Activated CD4-positive, alpha-beta T cell treated with anti-CD3 and anti-CD28 coated beads, Interleukin-2, amount 10 ng/mL, durations not matched to agents 7 days and 5 days (primary cell): ENCODE measurements around the gene INTS13. TPM values are rescaled to one million over a fixed set of nuclear protein-coding genes. Genes with fewer than 3 reads are reported as not detected.
"Not testable (repeated sequence)": the region's sequence is repeated elsewhere in the genome, so short reads cannot be mapped to it uniquely, and the experiment has no call there.

Experiments
- CTCF ChIA-PET: fragments of 350-600 bp; sonication (Branson Sonifier 250); formaldehyde crosslinking; loops from one replicate; lab custom pipeline; 2021; ENCODE audit warnings: antibody characterized with exemption; lab: Charles Lee
- POLR2A ChIA-PET: fragments of 350-600 bp; sonication (Branson Sonifier 250); formaldehyde crosslinking; loops from one replicate; lab custom pipeline; 2021; ENCODE audit warnings: antibody characterized with exemption; lab: Charles Lee
- DNase-seq: peaks from one replicate; pipeline ENCODE4 v3.0.0-alpha.2; 2020
- H3K27ac Mint-ChIP-seq: one replicate; pipeline ENCODE4 v1.8.0; 2021; ENCODE audit warnings: mild to moderate bottlenecking, moderate library complexity, mixed read lengths
- H3K27me3 Mint-ChIP-seq: one replicate; pipeline ENCODE4 v1.8.0; 2021; ENCODE audit warnings: mixed read lengths
- H3K36me3 Mint-ChIP-seq: one replicate; pipeline ENCODE4 v1.8.0; 2021; ENCODE audit warnings: low read depth, mixed read lengths
- H3K4me1 Mint-ChIP-seq: one replicate; pipeline ENCODE4 v1.8.0; 2021; ENCODE audit warnings: mixed read lengths
- H3K4me3 Mint-ChIP-seq: one replicate; pipeline ENCODE4 v1.8.0; 2021; ENCODE audit warnings: mild to moderate bottlenecking, moderate library complexity, mixed read lengths
- H3K9me3 Mint-ChIP-seq: one replicate; pipeline ENCODE4 v1.8.0; 2021; ENCODE audit warnings: mixed read lengths
- total RNA-seq, 2 experiments: library from RNA; stranded (reverse); gene quantifications; one replicate each; pipeline ENCODE4 v1.2.3, GENCODE V29; 2021

INTS13 gene
- total RNA-seq: 10 to 100 TPM; 46.6 to 47.7 TPM

GRCh38 chr12:26937863-26938700 is at the start of gene INTS13, which contains the start of gene FGFR1OP2:
TSS of gene INTS13 (minus strand) at chr12:26937981. CDS start at chr12:26936803, 1,178 bp downstream.
TSS of gene FGFR1OP2 (plus strand) at chr12:26938470. CDS start at chr12:26954159, 15,689 bp downstream.
- peak within 1 kb of the TSS; percentile 96 for H3K4me3 Mint-ChIP-seq
- DNase-seq: peak; percentile 99
- peaks cover 55% of the 10 kb centered on the region for H3K4me1 Mint-ChIP-seq
- ChIA-PET POLR2A (no interaction called here), CTCF (interaction anchor here (0.6 kb wide), 1 partner anchor 84 kb away, joined by 4 read pairs; no protein-coding TSS in a partner anchor)
- H3K27me3 Mint-ChIP-seq: no peaks in the 10 kb centered on the region
- no peaks in the 10 kb centered on the region for H3K9me3 Mint-ChIP-seq
- H3K36me3 Mint-ChIP-seq: peaks cover 39% of the 10 kb centered on the region
- peak within 1 kb of the TSS; percentile 96 for H3K27ac Mint-ChIP-seq

- Mint-ChIP-seq H3K27me3 (no peaks in the 10 kb centered on the region), H3K9me3 (no peaks in the 10 kb centered on the region), H3K4me3 (no peak overlapping the region), H3K4me1 (no peaks in the 10 kb centered on the region), H3K27ac (no peak overlapping the region), H3K36me3 (peaks cover 61% of the 10 kb centered on the region)
- ChIA-PET CTCF (no interaction called here), POLR2A (no interaction called here)
- no peak for DNase-seq
Measured at GRCh38 chr12:26982866-26983265, 45.1 kb upstream of the INTS13 start.

- POLR2A ChIA-PET: no interaction called here
- Mint-ChIP-seq H3K4me1 (peaks cover 11% of the 10 kb centered on the region), H3K36me3 (peaks cover 57% of the 10 kb centered on the region), H3K27ac (no peak overlapping the region), H3K27me3 (no peaks in the 10 kb centered on the region), H3K9me3 (no peaks in the 10 kb centered on the region), H3K4me3 (no peak overlapping the region)
- CTCF ChIA-PET: no interaction called here
- no peak for DNase-seq
Measured at GRCh38 chr12:26979733-26980132, 42.0 kb upstream of the INTS13 start.

GRCh38 chr12:26978801-26979200 is 41.0 kb upstream of the INTS13 start:
- Mint-ChIP-seq H3K9me3 (no peaks in the 10 kb centered on the region), H3K4me1 (peaks cover 11% of the 10 kb centered on the region), H3K27me3 (no peaks in the 10 kb centered on the region), H3K36me3 (peaks cover 62% of the 10 kb centered on the region), H3K27ac (no peak overlapping the region), H3K4me3 (no peak overlapping the region)
- no peak for DNase-seq
- ChIA-PET CTCF (interaction anchor here (1.2 kb wide), 1 partner anchor 236 kb away, joined by 3 read pairs; no protein-coding TSS in a partner anchor), POLR2A (no interaction called here)

GRCh38 chr12:26976687-26977086 is 38.9 kb upstream of the INTS13 start:
- ChIA-PET POLR2A (no interaction called here), CTCF (interaction anchor here (1.0 kb wide), 1 partner anchor 8 kb away, joined by 3 read pairs; no protein-coding TSS in a partner anchor)
- DNase-seq: no peak
- no peaks in the 10 kb centered on the region for H3K9me3 Mint-ChIP-seq
- no peak overlapping the region for H3K27ac Mint-ChIP-seq
- no peak overlapping the region for H3K4me3 Mint-ChIP-seq
- H3K36me3 Mint-ChIP-seq: peaks cover 55% of the 10 kb centered on the region
- peaks cover 15% of the 10 kb centered on the region for H3K4me1 Mint-ChIP-seq
- H3K27me3 Mint-ChIP-seq: no peaks in the 10 kb centered on the region

- peaks cover 60% of the 10 kb centered on the region for H3K36me3 Mint-ChIP-seq
- peak; percentile 50 for DNase-seq
- CTCF ChIA-PET: interaction anchor here (0.6 to 0.8 kb wide), 3 partner anchors 10 to 93 kb away, joined by 3 read pairs; no protein-coding TSS in a partner anchor
- no peak overlapping the region for H3K4me3 Mint-ChIP-seq
- no peaks in the 10 kb centered on the region for H3K27me3 Mint-ChIP-seq
- no peak overlapping the region for H3K27ac Mint-ChIP-seq
- H3K9me3 Mint-ChIP-seq: no peaks in the 10 kb centered on the region
- POLR2A ChIA-PET: interaction anchor here (0.7 kb wide), 1 partner anchor 66 kb away, joined by 3 read pairs; no protein-coding TSS in a partner anchor
- peaks cover 20% of the 10 kb centered on the region for H3K4me1 Mint-ChIP-seq
Measured at GRCh38 chr12:26971963-26972362, 34.2 kb upstream of the INTS13 start.

GRCh38 chr12:26970136-26970535 is 32.4 kb upstream of the INTS13 start:
- peaks cover 10% of the 10 kb centered on the region for H3K4me1 Mint-ChIP-seq
- H3K27ac Mint-ChIP-seq: no peak overlapping the region
- ChIA-PET CTCF (no interaction called here), POLR2A (interaction anchor here (0.7 kb wide), 1 partner anchor 592 kb away, joined by 3 read pairs; no protein-coding TSS in a partner anchor)
- DNase-seq: no peak
- H3K36me3 Mint-ChIP-seq: peaks cover 53% of the 10 kb centered on the region
- no peaks in the 10 kb centered on the region for H3K9me3 Mint-ChIP-seq
- H3K4me3 Mint-ChIP-seq: no peak overlapping the region
- no peaks in the 10 kb centered on the region for H3K27me3 Mint-ChIP-seq

- H3K27me3 Mint-ChIP-seq: no peaks in the 10 kb centered on the region
- no peak overlapping the region for H3K4me3 Mint-ChIP-seq
- H3K9me3 Mint-ChIP-seq: no peaks in the 10 kb centered on the region
- no peak for DNase-seq
- H3K36me3 Mint-ChIP-seq: peaks cover 57% of the 10 kb centered on the region
- H3K27ac Mint-ChIP-seq: no peak overlapping the region
- peaks cover 6% of the 10 kb centered on the region for H3K4me1 Mint-ChIP-seq
- ChIA-PET POLR2A (no interaction called here), CTCF (no interaction called here)
Measured at GRCh38 chr12:26966842-26967241, 29.1 kb upstream of the INTS13 start.

- Mint-ChIP-seq H3K27me3 (no peaks in the 10 kb centered on the region), H3K4me1 (no peaks in the 10 kb centered on the region), H3K4me3 (no peak overlapping the region), H3K9me3 (no peaks in the 10 kb centered on the region), H3K36me3 (peaks cover 52% of the 10 kb centered on the region), H3K27ac (no peak overlapping the region)
- CTCF ChIA-PET: interaction anchor here (1.2 kb wide), 1 partner anchor 22 kb away, joined by 3 read pairs; no protein-coding TSS in a partner anchor
- no peak for DNase-seq
- POLR2A ChIA-PET: no interaction called here
Measured at GRCh38 chr12:26963413-26963812, 25.6 kb upstream of the INTS13 start.

GRCh38 chr12:26961803-26962202 is 24.0 kb upstream of the INTS13 start:
- DNase-seq: no peak
- no peak overlapping the region for H3K27ac Mint-ChIP-seq
- H3K4me1 Mint-ChIP-seq: peaks cover 1% of the 10 kb centered on the region
- no peak overlapping the region for H3K4me3 Mint-ChIP-seq
- H3K27me3 Mint-ChIP-seq: no peaks in the 10 kb centered on the region
- no peaks in the 10 kb centered on the region for H3K9me3 Mint-ChIP-seq
- ChIA-PET POLR2A (no interaction called here), CTCF (no interaction called here)
- H3K36me3 Mint-ChIP-seq: peaks cover 56% of the 10 kb centered on the region

- H3K9me3 Mint-ChIP-seq, H3K27ac Mint-ChIP-seq, DNase-seq, POLR2A ChIA-PET, H3K4me3 Mint-ChIP-seq, H3K4me1 Mint-ChIP-seq, CTCF ChIA-PET, H3K27me3 Mint-ChIP-seq: not testable (repeated sequence)
- peaks cover 56% of the 10 kb centered on the region for H3K36me3 Mint-ChIP-seq
Measured at GRCh38 chr12:26961391-26961790, 23.6 kb upstream of the INTS13 start.

- POLR2A ChIA-PET: no interaction called here
- Mint-ChIP-seq H3K36me3 (peaks cover 50% of the 10 kb centered on the region), H3K4me3 (no peak overlapping the region), H3K9me3 (no peaks in the 10 kb centered on the region), H3K4me1 (peaks cover 33% of the 10 kb centered on the region), H3K27me3 (no peaks in the 10 kb centered on the region), H3K27ac (no peak overlapping the region)
- DNase-seq: no peak
- CTCF ChIA-PET: interaction anchor here (1.2 kb wide), 1 partner anchor 69 kb away, joined by 3 read pairs; no protein-coding TSS in a partner anchor
Measured at GRCh38 chr12:26954027-26954426, 16.2 kb upstream of the INTS13 start.

- no peaks in the 10 kb centered on the region for H3K27me3 Mint-ChIP-seq
- peaks cover 54% of the 10 kb centered on the region for H3K36me3 Mint-ChIP-seq
- no peak overlapping the region for H3K4me3 Mint-ChIP-seq
- H3K27ac Mint-ChIP-seq: no peak overlapping the region
- H3K9me3 Mint-ChIP-seq: peaks cover 2% of the 10 kb centered on the region
- ChIA-PET POLR2A (no interaction called here), CTCF (interaction anchor here (0.6 kb wide), 1 partner anchor 32 kb away, joined by 3 read pairs; no protein-coding TSS in a partner anchor)
- peaks cover 33% of the 10 kb centered on the region for H3K4me1 Mint-ChIP-seq
- DNase-seq: no peak
Measured at GRCh38 chr12:26953447-26953846, 15.7 kb upstream of the INTS13 start.
